D721Med (cell line): ENCODE measurements around the gene TRMT10B.

ENCODE experiments used
- DNase-seq: peaks from one replicate; pipeline ENCODE4 v3.0.0; 2011; ENCODE audit warnings: low spot score; ENCODE audit not compliant: insufficient read length
- FAIRE-seq: peaks from 2 replicates; lab custom pipeline; 2011; peaks lifted over from hg19 to GRCh38; lab: Jason Lieb, UNC
- TF ChIP-seq, protein P1 (sequence below): IDR thresholded peaks from 2 replicates; pipeline ENCODE4 v1.5.1; 2012; ENCODE audit warnings: mild to moderate bottlenecking, control low read depth; ENCODE audit not compliant: insufficient read depth; ENCODE audit errors: missing control alignments

Gene TRMT10B

DNA sequence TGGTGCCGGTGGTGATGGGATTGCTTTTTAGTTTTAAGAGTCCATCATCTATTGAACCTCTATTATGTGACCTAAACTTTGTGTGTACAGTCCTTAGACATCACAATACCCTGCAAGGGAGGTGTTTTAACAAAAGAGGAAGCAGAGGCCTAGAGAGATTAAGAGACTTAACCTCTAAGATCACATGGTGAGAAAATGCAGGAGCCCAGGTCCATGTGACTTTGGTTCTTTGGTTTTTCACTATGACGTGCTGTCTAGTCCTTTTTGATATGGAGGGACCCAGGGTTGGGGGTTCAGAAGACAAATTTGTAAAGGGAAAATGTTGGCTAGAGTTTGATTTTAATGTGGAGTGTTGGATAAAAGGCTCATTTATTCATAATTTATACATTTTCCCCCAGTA lies 34.1 kb upstream of the TRMT10B start:
- TF ChIP-seq, protein P1, sequence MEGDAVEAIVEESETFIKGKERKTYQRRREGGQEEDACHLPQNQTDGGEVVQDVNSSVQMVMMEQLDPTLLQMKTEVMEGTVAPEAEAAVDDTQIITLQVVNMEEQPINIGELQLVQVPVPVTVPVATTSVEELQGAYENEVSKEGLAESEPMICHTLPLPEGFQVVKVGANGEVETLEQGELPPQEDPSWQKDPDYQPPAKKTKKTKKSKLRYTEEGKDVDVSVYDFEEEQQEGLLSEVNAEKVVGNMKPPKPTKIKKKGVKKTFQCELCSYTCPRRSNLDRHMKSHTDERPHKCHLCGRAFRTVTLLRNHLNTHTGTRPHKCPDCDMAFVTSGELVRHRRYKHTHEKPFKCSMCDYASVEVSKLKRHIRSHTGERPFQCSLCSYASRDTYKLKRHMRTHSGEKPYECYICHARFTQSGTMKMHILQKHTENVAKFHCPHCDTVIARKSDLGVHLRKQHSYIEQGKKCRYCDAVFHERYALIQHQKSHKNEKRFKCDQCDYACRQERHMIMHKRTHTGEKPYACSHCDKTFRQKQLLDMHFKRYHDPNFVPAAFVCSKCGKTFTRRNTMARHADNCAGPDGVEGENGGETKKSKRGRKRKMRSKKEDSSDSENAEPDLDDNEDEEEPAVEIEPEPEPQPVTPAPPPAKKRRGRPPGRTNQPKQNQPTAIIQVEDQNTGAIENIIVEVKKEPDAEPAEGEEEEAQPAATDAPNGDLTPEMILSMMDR = no peak
- no peak for DNase-seq
- FAIRE-seq = no peak

DNA sequence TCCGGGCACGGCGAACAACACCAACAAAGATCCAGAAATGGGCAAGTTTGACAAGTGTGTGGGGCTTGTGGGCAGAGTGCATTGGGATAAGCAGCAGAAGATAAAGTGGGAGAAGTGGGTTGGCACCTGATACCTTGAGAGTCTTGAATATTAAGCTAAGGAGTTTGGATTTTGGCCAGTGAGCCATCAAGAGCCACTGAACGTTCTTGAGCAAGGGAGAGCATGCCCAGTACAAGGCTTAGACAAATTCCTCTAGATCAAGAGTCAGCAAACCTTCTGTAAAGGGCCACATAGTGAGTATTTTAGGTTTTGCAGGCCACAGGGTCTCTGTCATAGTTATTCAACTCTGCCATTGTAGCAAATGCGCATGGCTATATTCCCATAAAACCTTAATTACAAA lies 26.6 kb upstream of the TRMT10B start:
- FAIRE-seq (no peak), DNase-seq (no peak)
- TF ChIP-seq, protein P1 = no peak

DNA sequence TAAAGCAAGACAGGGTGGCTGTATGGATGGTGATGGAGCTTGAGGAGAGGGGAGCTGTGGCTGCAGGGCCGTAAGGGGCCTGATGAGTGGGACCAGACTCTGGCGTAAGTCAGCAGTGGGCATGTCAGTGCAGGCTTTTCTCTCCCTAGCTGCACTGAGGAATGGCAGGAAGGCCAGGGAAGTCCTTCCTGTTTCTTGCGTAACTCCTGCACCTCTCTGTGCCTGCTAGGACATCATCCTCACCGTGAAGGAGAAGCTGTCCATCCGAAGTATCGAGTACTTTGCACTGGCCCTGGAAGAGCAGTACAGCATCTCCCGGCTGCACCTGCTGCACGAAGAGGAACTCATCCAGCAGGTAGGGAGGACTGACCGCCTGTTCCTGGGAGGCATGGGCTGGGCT lies 24.1 kb upstream of the TRMT10B start:
- FAIRE-seq (no peak), DNase-seq (no peak)
- TF ChIP-seq, protein P1 = no peak

DNA sequence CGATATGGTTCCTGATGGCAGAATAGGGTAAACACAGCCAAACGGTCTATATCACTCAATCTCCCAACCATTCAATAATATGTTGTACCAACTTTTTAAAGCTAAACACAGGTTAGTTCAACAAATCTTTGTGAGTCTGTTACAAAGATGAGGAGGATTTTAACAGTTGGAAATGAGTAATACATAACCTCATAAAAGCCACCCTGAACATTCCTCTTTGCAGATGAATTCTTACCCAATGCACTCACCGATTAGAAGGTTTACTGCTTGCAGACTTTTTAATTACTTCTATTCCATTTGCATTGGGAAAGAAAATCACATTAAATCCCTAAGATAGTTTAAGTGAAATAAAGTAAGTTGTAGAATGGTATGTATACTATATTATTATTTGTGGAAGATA lies 23.3 kb upstream of the TRMT10B start:
- TF ChIP-seq, protein P1 = no peak
- FAIRE-seq (no peak), DNase-seq (no peak)

DNA sequence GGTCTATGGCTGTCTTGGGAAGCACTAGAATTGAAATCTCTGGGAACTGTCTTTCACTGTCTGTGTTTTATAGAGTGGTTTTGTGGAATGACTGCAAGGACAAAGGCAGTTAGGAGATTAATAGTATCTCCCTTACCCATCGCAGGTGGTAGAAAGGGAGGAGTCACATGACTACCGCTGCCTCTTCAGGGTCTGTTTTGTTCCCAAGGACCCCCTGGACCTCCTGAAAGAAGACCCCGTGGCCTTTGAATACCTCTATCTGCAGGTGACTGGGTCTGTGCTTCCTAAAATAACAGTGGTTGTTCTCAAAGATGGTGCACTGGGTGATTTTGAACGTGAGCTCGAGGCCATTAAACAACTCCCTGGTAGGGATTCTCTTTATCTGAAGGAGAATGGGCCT lies 22.8 kb upstream of the TRMT10B start:
- DNase-seq (no peak), FAIRE-seq (no peak)
- TF ChIP-seq, protein P1 = no peak

DNA sequence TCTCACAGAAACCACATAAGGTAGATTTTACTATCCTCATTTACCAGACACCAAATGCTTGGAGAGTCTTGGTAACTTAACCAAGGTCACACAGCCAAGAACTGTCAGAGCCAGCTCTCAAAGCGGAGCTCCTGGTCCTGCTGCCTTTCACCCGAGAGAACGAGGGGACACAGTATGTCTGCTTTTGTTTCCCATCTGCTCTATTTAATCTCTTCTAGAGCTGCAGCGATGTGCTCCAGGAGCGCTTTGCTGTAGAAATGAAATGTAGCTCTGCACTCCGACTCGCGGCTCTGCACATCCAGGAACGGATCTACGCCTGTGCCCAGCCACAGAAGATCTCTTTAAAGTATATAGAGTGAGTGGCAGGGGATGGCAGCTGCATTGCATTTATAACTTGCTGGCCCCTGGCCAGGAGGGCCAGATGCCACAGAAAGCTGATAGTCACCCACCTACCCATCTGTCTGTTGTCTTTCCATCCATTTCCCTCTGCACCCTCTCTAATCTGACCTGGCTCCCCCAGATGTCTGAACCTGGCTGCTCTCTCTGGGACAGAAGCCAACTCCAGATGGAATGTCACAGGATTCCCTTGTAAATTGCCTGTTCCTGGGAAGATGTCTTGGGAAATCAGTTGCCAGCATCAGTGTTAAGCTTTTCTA lies 21.4 kb upstream of the TRMT10B start:
- DNase-seq = no peak
- TF ChIP-seq, protein P1 = no peak
- peak; percentile 6 for FAIRE-seq

DNA sequence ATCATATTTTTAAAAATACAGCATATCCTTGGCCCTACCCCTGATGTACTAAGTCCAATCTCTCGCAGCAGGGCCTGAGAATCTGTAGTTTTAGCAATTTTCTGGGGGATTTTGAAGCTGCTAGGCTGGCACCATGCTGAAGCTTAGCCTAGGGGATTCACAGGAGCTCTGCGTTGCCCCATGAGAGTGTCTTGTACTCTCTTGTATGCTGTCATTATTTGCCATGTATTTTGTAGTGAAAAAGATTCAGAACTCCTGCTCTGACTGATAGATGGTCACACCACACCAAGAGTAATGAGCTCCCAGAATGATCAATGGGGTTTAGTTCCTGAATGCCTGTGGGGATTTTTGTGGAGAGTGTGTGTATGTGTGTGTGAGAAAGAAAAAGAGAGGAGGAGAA lies 20.7 kb upstream of the TRMT10B start:
- TF ChIP-seq, protein P1 = no peak
- DNase-seq = no peak
- no peak for FAIRE-seq
